Uterus (tissue), 2 donors: ENCODE results near the gene BRMS1L.

Source experiments
- POLR2A ChIP-seq, 2 donors: fragments of 450-650 bp; IDR thresholded peaks; one replicate each; pipeline ENCODE4 v1.6.1; 2016; ENCODE audit warnings: antibody characterized with exemption in 2 of 2, mild to moderate bottlenecking in 1 of 2, moderate library complexity in 1 of 2
- TF ChIP-seq, protein P1 (sequence below), 4 experiments: fragments of 200-600 bp in 2 of 4; fragments of 450-650 bp in 2 of 4; sonication (generic) in 2 of 4; IDR thresholded peaks; one replicate each; pipeline ENCODE4 v1.5.1; 2016 to 2019; ENCODE audit warnings: antibody characterized with exemption in 4 of 4, mild to moderate bottlenecking in 2 of 4, moderate library complexity in 1 of 4

DNA sequence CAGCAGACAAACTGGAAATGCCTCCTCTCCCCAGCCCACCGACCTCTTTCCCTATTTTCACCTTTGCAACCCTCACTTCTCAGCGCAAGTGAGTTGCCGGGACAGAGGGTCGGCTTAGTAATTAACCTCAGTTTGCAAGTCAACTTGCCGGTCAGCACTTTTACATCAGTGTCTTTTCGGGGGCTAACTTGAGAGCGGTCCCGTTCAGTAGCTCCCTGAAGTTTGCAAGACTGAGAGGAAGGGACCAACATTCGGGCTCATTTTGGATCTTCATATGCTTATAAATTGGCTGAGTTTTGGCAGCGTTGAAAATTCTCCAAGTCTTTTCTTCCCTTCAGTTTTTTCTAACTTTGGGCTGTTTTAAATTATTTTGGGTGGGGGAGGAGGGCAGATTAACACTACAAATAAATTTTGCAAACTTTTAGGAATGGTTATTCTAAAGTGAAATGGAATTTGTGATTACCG is 846 bp downstream of the BRMS1L start:
- TF ChIP-seq, protein P1, sequence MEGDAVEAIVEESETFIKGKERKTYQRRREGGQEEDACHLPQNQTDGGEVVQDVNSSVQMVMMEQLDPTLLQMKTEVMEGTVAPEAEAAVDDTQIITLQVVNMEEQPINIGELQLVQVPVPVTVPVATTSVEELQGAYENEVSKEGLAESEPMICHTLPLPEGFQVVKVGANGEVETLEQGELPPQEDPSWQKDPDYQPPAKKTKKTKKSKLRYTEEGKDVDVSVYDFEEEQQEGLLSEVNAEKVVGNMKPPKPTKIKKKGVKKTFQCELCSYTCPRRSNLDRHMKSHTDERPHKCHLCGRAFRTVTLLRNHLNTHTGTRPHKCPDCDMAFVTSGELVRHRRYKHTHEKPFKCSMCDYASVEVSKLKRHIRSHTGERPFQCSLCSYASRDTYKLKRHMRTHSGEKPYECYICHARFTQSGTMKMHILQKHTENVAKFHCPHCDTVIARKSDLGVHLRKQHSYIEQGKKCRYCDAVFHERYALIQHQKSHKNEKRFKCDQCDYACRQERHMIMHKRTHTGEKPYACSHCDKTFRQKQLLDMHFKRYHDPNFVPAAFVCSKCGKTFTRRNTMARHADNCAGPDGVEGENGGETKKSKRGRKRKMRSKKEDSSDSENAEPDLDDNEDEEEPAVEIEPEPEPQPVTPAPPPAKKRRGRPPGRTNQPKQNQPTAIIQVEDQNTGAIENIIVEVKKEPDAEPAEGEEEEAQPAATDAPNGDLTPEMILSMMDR (IDR thresholded peaks at IDR 0.05), result no peak
- no peak for TF ChIP-seq POLR2A (IDR thresholded peaks at IDR 0.05)
